GM21825 (cell line): ENCODE results near the gene TNFRSF21.
"Not testable (repeated sequence)": the region's sequence is repeated elsewhere in the genome, so short reads cannot be mapped to it uniquely, and the experiment has no call there.

ENCODE experiments used
- ATAC-seq: cut with Tn5 transposase; IDR thresholded peaks from one replicate; pipeline ENCODE4 v1.9.1; 2021; ENCODE audit warnings: mild to moderate bottlenecking, moderate library complexity; ENCODE audit not compliant: unreplicated experiment

TNFRSF21 gene

DNA sequence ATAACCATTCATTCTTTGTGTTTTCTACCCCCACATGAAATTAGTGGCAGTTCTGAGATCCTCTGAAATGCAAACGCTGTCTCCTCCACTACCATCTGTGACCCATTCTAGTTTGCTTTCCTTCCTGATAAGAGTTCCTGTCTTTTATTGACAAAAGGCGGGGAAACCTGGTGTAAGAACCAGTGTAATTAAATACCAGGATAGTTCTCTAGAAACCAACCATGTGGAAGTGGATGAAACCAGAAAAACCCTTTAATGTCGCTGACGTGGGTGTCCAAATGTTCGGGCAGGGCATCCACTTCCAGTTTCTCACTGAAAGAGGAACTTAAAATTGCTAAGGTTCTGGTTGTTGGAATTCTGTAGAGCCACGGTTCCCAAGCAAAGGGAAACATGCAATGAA is 79.1 kb downstream of the TNFRSF21 start:
- ATAC-seq = no peak

DNA sequence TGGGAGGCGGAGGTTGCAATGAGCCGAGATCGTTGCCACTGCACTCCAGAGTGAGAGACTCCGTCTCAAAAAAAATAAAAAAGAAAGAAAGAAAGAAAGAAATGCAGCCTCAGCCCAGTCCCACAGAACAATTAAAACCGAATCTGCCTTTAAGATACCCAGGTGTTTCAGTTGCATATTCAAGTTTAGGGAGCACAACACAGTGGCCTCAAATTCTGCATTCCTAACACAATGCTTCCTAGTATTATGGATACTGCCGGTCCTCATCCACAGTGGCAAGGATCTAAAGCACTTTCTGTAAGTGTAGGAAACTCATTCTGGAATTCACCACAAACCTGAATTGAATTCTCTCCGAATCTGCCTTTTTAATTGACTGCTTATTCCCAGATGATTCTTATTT is 80.5 kb downstream of the TNFRSF21 start:
- no peak for ATAC-seq

DNA sequence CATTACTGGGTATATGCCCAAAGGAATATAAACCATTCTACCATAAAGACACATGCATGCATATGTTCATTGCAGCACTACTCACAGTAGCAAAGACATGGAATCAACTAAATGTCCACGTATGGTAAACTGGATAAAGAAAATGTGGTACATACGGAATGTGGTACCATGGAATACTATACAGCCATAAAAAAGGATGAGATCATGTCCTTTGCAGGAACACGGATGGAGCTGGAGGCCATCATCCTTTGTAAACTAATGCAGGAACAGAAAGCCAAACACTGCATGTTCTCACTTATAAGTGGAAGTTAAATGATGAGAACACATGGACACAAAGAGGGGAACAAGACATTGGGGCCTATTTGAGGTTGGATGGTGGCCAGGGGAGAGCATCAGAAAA is 81.6 kb downstream of the TNFRSF21 start:
- not testable (repeated sequence) for ATAC-seq

DNA sequence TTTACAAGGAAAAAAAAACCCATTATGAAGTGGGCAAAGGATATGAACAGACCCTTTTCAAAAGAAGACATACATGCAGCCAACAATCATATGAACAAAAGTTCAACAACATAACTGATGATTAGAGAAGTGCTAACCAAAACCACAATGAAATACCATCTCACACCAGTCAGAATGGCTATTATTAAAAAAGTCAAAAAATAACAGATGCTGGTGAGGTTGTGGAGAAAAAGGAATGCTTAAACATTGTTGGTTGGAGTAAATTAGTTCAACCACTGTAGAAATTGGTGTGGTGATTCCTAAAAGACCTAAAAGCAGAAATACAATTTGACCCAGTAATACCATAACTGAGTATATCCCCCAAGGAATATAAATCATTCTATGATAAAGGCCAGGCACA is 86.5 kb downstream of the TNFRSF21 start:
- not testable (repeated sequence) for ATAC-seq

DNA sequence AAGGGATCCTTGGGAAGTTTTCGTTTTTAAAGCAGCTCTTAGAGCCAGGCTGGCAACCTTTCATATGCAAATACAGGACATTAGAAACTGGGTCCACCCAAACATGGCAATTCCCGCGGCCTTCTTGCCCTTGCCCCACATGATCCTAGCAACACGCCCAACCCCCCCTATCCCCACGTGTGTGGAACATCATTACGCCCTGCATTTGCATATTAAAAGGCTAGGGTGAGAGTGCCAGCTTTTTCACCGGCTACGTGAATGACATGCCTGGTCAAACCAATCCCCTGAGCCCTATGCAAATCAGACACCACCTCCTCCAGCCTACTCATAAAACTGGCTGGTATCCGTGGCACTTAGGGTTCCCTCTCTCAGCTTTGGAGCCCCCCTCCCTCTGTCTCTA is 88.1 kb downstream of the TNFRSF21 start:
- ATAC-seq = no peak

DNA sequence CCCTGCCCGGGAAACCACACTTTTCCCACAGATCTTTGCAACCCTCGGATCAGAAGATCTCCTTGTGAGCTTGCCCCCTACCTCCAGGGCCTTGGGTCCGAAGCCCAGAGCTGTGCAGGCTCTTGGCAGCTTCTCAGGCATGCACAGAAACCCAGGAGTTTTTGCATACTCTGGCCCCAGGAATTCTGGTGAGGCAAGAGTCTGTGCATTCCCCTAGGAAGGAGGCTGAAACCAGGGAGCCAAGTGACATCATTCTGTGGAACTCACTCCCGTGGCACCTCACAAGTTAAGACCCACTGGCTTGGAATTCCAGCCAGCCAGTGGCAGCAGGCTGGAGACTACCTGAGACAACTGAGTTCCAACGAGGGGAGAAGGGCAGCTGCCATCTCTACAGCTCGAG is 100.1 kb downstream of the TNFRSF21 start:
- no peak for ATAC-seq

DNA sequence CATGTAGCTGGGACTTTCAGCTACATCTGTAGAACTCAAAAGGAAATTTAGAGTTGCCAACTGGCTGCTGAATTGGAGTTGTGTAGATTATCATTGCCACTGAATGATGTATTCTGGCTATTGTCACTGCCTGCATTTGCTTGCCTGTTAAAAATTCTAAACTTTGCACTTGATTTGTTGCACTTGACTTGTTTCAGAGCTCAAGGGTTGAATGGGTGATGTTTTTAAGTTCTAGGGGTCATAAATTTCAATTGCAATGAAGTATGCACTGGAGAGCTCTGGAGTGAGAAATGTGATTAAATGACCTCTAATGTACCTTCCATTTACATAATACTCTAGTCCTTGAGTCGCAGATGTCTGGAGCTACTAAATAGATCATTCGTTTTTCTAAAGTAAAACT is 102.4 kb downstream of the TNFRSF21 start:
- no peak for ATAC-seq

DNA sequence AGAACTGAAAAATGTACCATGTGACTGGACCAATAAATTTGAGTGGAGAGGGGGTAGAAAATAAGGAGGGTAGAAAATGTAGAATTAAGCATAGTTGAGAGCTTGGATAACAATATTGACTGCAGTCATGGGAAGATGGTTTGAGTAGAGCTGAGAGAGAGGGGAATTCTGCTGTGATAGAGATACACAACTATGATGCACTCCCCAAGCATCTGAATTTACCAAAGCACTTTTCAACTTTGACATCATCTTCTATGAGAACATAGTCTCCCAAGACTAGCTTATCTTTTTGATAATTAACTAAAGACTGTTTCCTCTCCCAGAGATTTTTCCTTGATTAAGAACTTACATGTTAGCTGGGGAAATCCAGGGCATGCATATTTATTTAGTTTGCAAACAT is 103.1 kb downstream of the TNFRSF21 start:
- no peak for ATAC-seq

DNA sequence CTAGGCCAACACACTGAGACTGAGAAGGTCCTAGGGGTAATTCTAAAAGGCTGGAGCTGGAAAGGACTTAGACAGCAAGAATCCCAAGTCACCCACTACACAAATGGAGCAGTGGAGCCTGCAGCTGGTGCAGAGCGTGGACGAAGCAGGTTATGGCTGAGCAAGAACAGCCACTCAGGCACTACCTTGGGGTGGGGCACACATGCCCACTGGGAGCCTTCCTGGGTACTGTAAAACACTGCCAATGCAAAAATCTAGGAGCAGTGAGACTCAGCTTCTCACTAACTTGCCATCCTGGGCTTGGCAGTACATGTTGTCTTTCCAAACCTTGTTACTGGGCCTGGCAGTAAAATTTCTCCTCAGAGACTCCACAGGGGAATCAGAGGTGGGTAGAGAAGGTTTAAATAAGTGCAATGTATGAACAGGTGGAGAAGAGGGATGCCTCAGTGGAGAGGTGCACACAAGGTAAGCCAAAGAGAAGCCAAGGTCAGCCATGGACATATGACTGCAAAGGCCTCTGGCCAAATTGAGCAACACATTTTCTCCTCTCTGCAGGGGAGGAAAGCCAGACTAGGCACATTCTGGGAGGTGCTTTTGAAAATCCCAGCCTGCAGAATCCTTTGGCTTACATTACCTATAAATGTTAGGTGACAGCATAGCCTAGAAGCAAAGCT is 105.6 kb downstream of the TNFRSF21 start:
- no peak for ATAC-seq

DNA sequence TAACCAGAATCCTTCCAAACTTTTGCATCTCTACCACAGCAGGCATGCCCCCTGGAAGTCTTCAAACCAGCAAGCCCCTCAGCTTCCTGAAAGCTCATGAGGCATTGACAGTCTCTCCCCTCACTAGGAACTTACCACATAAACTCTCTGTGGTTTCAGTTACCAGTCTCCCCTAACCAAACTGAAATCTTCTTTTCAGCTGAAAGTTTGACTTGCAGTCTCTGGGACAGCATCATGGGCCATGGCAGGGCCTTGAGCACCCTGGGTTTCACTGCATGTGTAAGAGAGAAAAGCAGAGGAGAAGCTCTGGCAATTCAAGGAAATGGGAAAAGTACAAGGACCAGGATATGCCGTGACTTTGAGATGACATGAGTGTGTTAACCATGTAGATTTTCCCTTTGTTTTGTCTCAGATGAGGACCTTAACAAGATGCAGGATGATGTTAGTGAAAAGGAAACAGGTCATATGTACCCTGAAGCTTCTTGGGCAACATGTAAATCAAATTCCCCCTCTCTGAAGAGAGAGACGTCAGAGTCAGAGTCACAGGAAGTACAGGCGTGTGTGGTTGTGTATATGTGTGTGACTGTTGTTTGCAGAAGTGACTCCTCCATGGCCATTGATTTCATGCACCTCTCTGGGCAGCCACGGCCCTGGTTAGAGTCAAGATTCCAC is 106.3 kb downstream of the TNFRSF21 start:
- ATAC-seq = peak; percentile 86

DNA sequence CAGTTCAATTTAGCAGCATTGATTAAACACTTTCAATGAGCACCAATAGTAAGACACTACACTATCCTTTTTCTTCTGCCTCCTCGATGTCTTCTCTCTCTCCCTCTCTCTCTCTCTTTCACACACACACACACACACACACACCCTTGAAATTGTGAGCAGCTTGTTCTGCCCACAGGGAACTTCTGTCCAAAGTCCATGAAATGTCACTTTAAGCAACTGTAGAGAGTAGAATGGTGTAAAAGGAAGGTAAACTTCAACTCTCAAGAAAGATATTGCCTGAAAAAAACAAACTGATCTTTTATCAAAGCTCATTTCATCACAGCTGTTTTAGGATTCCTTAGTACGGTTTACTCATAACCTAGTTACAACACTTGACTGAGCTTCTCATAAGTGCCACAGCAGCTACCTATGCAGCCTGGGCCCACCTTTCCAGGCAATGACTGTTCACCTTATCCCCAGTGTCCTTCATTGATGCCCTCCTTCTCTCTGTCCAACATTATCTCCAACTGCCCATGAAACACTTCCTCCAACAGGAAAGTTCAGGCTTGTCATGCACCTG is 107.0 kb downstream of the TNFRSF21 start:
- ATAC-seq = no peak

DNA sequence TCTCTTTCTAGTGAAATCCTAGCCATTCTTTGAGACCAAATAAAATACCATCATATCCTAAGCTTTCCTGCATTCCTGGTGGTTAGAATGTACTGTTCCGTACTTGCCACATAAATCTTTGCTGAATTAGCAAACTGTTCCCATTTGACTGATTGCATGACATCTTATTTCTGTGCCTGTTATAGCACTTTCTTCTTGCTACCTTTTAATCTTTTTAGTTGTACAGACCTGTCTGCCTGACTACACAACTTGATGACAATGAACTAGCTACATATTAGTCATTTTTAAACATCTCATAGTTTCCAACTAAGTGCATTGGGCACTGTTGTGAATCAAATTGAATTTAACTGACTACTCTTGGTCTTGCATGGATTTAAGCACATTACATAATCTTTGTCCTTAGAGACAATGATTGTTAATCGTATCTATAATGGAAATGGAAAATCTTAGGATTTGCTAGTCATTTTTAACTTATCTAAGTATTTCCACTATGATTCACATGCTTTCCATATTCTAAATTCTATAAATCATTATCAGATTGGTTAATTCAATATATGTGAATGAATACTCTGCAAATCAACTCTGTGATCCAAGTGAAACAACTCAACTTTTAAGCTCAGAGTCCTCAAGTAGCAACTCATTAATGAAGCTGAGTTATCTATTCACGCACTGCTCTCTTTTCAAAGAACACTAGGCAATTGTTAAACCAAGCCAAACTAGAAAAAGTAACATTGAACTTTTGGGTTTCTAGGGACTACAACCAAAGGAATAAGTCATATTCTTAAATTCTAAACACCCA is 109.0 kb downstream of the TNFRSF21 start:
- ATAC-seq = no peak

DNA sequence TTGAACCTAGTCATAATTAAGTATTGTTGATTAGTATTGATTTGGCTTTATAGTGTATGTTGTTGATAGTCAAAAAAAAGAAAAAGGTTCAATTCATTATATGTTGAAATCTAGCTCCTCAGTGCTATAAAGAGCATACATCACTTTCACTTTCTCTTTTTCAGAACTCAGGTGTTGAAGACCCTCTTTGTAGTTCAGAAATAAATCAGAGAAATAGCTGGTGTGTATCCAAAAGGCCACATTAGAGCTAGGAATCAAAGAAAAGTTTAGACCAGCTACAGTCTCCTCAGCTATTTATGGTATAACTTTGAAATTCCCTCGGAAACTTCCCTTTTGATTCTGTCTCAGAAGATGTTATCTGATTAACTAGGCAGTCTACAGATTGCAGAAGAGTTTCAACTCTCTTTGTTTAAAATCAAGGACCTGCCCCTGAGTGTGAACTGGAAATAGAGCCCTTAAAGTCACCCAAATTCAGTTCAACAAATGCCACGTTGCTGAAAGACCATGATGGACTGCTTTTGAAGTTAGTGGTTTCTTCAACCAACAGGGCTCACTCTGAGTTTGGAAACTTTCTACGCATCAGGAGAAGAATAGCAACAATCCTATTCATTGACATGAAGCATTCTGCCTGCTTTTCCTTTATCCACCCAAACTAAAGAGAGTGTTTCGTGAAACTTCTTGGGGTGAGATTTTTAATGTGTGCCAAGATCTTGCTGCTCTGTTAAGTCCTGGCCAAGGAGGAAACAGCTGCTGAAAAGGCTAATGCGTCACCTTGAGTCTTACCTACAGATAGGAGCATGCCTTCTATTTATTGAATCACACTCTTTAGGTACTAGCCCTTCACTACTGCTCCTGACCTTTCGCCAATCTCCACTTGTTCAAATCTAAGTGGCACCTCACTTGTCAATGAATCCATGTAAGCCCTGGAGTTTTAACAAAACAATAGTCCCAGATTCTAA is 111.7 kb downstream of the TNFRSF21 start:
- no peak for ATAC-seq

DNA sequence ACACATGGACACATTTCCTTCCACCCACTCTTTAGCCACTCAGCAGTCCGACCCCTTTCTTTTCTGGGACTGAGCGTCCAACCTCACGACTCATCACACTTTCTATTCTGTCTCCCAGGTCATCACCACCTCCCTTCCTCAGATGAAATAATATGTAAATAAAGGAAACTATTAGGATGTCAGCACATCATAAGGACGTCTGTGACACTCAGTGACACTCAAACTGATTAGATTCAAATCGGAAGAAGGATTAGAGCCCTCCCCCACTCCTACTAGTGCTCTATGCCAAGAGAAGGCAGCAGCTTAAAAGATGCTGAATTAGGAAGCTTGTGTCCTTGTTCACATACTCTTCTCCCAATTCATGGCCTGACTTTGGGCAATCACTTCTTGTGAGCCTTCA is 113.6 kb downstream of the TNFRSF21 start:
- ATAC-seq = no peak

DNA sequence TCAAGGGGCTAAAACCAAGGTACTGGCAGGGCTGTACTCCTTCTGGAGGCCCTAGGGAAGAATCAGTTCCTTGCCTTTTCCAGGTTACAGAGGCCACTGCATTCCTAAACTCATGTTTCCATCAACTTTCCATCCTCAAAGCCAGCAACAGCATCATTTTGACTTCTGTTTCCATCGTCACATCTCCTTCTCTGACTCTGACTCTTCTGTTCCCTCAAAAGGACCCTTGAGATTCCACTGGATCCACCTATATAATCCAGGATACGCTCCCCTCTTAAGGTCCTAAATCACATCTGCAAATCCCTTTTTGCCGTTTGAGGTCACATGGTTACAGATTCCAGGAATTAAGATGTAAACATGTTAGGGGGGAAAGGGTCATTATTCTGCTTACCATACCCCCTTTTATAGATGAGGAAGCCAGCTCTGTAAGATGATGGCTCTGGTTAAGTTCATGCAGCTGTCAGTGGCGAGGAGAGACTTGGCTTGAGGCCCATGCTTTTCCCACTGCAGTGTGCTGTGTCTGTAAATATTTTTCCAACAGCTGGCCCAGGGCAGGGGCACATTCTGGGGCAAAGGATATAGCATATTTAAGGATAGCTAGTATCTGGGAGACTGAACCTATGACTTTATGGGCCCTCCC is 114.6 kb downstream of the TNFRSF21 start:
- no peak for ATAC-seq

DNA sequence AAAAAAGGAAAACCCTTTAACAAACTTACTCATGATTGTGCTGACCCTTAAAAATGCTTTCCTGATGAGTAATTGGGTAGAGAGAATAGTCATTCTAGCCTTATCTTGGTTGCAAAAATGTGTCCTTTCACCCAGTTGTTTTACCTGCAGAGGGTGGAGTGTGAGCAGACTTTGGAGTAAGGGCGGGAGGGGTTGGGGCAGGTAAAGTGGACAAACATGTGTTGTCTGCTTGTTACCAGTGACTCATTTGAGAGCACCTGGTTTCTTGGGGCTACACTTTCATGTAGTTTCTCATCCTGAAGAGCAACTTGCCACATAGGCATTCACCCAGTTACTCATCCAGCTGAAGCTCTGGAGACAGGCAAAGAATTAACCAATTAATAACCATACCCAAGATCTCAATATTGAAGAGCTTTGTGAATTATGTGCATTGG is 121.1 kb downstream of the TNFRSF21 start:
- no peak for ATAC-seq

DNA sequence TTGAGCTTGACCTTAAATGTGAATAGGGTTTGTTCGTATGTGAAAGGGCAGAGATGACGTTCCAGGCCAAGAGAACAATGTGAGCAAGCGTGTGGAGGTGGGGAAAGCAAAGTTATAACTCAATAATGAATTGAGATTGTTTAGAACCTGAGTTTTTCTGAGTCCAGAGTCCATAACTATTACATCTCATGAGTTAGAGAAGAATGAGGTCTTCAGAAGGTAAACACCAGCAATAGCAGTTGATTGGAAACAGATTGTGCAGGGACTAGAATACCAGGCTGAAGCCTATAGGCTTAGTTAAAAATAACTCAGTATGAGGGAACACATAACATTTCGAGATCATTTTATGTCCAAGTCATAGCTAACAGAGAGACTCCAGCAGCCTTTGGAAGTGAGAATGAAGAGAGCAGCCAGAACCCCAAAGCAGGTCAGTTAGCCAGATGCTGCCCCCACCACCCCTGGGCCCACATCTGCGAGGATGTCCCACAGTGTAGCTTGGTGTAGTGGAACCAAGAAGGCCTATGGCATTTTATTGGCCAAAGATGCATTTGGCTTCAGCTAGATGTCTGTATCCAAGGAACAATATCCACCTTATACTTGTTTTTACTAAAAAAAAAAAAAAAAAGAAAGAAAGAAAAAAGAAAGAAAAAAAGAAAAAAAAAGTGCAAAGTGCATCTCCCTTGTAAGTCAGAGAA is 121.7 kb downstream of the TNFRSF21 start:
- no peak for ATAC-seq

DNA sequence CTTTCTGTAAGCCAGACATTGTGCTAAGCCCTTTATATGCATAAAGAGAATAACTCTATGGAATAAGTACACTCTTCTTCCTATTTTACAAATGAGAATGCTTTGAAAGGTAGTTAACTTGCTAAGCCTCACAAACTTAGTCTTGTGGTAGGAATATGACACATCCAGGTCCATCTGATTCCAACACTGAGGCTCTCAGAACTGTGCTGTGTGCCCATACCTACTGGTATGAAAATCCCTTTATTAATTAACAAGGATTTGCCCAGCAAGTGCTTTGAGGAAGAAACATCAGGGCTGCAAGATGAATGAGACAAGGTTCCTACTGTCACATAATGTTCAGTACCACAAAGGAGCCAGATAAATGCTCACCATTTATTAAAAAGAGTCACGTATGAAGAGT is 122.6 kb downstream of the TNFRSF21 start:
- no peak for ATAC-seq

DNA sequence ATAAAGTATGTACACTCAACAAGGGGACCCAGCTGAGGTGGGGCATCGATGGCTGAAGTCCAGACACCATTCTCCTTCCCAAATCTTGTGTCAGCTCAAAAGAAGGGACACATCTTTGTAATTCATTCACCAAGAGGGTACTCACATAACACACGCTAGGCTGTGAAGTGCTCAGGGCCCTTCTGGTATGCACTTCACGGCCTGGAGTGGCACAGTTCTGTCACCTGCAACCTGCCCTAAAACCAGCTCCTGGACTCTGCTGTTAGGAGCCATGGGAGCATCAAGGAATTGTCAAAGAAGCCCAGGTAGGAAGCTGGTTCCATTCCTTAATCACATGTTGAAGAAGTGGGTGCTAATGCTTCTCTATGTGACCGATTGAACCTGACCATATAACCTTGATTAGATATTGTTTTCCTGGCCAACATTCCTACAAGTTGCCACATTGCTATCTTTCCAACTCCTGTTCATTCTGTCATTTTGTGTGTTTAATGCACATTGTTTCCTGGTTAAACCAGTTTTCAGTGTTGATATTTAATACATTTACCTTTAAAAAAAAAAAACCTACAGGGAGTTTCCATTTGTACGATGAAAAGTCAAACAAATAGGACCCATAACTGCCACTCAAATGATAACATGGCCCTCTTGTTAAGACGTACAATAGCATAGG is 127.3 kb downstream of the TNFRSF21 start:
- no peak for ATAC-seq
